Myocyte (in vitro differentiated cells): ENCODE data around the gene TCFL5. TPM values are rescaled to one million over a fixed set of nuclear protein-coding genes. Genes with fewer than 3 reads are reported as not detected.

Source experiments
- DNase-seq: peaks from one replicate; pipeline ENCODE4 v3.0.0-alpha.2; 2012; ENCODE audit warnings: low read depth
- total RNA-seq: library from RNA; depleted of rRNA; stranded (reverse); fragments of >200 nt; gene quantifications from 2 replicates; pipeline ENCODE4 v1.2.3, GENCODE V29; 2014

Gene TCFL5
- total RNA-seq, 1 donor from 2014 or later: 12.5 TPM

GRCh38 chr20:62880147-62880934 lies 18.7 kb upstream of the TCFL5 start:
- DNase-seq: no peak

DNA sequence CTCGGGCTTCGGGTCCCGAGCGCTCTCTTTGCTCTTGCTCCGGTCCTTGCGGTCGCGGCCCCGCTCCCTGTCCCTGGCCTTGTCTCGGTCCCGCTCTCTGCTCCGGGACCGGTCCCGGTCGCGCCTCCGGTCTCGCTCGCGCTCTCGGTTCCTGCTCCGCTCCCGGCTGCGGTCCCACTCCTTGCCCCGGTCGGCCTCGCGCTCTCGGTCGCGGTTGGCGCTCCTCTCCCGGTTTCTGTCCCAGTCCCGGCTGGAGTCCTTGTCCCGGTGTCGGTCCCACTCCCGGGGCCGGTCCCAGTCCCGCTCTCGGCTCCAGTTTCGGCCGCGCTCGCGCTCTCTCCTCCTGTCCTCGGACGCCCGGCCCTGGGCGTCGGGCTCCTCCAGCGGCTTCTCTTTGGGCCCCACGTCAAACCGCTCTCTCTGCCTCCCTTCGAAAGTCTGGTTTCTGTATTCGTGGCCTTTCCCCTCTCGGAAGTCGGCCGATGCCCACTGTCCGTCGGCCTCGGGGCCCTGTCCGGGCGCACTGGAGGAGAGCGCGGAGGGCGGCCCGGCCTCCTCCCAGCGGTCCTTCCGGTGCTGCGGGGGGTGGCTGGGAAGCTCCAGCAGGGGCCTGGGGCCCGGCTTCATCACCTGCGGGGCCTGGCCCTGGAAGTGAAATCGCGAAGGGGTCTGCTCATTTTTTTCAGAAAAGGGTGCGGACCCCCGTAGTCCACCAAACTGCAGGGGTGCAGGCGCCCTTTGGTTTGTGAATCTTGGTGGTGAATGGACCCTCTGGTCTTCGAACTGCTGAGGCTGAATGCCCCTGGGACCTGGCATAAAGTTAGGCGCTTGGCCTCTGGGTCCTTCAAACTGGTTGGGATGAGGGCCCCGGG lies 17.9 kb upstream of the TCFL5 start:
- no peak for DNase-seq

DNA sequence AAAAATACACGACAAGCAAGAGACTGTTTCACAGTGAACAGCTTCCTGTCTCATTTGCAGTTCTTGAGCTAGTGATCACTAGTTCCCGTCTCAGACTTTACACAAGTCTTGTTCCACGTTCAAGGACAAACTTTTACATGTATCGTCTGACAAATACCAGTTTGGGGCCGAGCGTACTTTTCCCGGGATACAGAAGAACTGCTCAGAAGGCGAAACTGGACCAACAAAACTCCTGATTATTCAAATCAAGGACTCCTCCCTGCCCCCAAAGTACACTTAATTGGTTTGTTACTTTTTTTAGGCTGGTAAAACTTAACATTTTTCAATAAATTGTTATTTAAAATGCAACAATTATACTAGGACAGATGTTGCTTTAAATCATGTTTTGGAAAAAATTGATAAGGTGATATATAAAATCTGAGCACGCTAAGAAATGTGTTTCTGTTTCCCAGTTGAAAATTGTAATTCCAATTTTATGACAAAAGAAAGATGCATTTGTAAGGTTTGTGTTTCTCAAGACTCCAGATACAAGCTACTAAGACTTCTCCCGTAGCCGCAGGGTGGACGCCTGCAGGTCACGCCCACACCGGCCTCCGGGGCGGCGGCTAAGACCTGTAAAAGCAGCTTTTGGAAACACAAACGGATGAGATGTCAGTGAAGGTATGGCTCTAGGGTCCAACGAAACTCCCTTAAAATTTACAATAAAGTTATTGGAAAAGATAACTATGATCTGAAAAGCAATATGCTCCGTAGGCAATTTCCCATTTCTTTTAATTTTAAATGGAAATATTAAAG lies 16.8 kb upstream of the TCFL5 start:
- DNase-seq: no peak

DNA sequence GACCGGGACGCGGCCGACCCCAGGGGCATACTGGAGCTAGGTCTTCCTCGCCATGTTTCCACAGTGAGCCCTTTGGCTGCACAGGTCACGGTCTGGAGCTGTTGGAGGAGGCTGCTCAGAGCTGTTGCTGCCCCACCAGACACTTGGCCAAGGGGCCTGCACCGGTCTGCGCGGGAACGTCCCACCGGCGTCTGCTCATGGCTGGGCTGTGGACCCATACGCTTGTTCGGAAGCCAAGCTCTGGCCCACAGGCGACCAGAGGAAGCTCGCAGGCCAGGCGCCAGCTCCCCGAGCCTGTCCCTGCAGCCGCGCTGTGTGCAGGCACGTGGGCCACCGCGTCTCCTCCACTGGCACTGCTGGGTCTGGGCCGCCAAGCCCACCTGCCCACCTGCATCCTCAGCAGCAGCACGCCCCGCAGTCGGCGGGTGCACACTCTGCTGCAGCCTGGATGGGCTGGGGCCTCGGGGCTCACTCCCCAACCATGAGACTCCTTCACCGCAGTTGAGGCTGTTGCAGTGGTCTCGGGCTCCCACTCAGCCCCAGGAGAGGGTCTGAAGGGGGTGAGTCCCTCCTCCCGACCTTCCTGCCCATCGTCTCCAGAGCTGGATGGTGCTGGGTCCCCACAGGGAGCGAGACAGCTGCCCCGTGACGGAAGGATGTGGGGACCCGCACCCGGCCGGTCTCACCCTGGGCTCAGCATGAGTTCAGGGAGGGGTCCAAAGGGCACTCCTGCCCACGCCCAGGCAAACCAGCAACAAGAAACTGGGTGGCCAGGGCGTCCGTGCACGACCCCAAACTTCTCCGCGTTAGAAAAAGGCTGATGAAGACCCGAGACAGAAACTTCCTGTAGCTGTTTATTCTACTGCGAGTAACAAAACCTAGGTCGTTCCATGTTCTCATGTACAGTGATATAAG lies 15.5 kb upstream of the TCFL5 start:
- no peak for DNase-seq

DNA sequence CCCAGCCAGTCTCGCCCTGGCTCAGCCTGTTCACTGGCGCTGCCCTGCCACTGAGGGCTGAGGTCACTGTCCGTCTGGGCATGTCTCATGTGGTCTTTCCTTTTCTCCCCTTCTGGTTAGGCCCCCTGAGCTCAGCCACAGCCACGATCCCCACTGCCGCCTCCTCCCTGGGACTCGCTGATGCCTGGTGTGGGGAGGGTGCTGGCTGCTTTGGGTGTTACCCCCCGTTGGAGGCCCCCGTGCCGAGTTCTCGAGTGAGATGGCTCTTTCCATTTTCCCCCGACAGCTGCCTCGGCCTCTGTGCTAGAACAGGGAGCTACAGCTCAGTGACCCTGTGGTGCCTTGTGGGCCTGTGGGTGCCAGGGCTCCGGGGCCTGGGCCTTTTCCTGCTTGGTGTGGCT lies 14.9 kb upstream of the TCFL5 start:
- no peak for DNase-seq

DNA sequence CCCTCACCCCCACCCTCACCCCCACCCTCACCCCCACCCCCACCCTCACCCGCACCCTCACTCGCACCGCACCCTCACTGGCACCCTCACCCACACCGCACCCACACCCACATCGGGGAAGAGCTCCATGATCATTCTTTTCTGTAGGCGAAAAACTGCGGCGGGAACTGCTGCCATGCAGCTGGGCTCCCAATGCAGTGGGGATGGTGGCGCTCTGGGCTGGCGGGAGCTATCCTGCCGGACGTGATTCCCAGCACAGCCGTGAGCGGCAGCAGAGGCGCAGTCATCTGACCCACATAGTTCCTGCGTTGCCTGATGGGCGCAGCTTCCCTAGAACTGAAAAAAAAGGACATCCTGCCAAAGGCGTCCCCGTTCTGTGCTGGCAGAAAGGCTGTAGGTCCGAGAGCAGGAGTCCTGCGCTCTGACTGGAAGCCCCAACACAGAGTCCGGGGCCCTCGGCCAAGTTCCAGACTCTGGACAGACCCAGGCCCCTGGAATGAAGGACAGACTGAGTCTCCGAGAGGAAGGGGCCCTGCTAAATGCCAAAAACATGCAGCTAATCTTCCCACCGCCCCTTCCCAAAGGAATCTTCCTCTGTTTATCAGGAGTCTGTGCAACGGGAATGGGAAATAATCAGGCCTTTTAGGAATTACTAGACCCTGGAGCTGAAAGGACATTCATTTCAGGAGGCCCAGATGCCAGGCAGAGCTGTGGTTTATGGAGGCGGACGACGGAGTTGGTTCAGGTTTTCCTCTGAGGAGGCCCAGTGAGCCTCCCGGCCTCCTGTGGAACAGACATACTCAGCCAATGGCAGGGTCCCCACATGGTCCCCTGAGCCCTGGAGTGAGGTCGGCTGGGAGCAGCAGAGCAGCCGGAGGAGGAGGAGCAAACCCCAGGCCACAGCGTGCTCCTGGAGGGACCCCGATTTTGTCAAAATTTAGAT lies 14.1 kb upstream of the TCFL5 start:
- peak; percentile 82 for DNase-seq

DNA sequence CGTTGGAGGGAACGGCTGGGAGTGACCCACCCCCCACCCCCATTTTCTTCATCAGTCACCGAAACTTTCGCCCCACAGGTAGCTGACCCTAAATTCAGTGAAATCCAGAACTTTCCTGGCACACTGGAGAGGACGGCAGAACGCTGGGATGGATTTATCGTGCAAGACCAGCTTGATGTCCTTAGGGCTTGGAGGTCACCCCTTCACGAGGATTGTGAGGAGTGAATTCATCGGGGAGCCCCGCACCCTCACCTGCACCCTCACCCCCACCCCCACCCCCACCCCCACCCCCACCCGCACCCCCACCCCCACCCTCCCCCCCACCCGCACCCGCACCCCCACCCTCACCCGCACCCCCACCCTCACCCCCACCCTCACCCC lies 13.3 kb upstream of the TCFL5 start:
- no peak for DNase-seq

DNA sequence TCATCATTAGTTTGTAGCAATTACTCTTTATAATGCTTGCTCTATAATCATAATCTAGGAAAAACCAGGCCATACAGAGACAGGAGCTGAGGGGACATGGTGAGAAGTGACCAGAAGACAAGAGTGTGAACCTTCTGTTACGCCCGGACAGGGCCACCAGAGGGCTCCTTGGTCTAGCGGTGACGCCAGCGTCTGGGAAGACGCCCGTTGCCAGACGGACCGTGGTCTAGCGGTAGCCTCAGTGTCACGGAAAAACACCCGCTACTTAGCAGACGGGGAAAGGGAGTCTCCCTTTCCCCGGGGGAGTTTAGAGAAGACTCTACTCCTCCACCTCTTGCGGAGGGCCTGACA lies 12.0 kb upstream of the TCFL5 start:
- DNase-seq: peak; percentile 69

- DNase-seq: no peak
Measured at GRCh38 chr20:62873280-62873679, 11.7 kb upstream of the TCFL5 start.

DNA sequence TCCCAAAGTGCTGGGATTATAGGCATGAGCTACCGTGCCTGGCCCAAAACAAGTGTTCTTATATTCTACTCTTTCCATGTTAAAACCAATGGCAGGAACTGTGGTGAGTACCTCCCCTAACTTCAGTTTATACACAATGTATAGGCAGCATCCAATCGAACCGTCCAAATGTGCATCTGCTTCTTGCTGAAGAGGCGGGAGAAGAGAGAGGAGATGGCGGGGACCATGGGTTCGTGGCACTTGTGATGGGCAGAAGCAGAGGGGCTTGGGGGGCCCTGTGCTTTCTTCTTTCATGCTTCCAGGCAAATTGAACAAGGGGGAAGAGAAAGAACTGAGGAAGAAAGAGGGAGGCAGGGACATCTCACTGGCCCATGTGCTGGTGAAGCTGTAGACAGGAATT lies 11.2 kb upstream of the TCFL5 start:
- no peak for DNase-seq

DNA sequence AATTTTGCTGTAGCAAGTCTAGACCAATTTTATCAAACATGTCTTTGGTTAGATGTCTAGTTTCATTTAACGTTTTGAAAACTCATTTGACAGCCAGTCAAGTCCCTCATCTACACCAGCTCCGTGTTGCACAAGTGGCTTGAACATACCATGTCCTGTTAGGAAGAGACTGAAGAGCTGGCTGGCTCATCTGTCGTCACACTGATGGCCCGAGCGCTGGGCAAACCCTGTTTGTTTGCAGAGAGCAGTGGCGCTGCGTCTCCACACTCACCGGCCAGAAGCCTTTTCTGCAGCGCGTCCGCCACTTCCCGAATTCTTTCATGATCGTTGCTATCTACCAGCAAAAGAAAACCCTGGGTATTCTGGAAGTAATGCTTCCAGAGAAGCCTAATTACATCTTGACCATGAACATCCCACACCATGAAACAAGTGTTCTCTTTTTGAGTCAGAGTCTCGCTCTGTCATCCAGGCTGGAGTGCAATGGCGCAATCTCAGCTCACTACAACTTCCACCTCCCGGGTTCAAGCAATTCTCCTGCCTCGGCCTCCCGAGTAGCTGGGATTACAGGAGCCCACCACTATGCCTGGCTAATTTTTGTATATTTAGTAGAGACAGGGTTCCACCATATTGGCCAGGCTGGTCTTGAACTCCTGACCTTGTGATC lies 10.7 kb upstream of the TCFL5 start:
- DNase-seq: no peak

DNA sequence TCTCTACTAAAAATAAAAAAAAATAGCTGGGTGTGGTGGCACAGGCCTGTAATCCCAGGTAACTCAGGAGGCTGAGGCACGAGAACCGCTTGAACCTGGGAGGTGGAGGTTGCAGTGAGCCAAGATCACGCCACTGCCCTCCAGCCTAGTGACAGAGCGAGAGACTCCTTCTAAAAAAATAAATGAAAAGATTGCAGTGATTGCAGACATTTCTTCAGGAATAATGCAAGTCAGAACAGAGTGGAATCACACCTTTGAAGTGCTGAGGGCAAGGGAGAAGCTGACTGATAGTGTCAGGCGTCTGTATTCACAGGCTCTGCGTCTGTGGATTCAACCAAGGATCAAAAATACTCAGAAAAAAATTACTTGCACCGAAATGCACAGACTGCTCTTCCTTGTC lies 2.6 kb upstream of the TCFL5 start:
- no peak for DNase-seq

DNA sequence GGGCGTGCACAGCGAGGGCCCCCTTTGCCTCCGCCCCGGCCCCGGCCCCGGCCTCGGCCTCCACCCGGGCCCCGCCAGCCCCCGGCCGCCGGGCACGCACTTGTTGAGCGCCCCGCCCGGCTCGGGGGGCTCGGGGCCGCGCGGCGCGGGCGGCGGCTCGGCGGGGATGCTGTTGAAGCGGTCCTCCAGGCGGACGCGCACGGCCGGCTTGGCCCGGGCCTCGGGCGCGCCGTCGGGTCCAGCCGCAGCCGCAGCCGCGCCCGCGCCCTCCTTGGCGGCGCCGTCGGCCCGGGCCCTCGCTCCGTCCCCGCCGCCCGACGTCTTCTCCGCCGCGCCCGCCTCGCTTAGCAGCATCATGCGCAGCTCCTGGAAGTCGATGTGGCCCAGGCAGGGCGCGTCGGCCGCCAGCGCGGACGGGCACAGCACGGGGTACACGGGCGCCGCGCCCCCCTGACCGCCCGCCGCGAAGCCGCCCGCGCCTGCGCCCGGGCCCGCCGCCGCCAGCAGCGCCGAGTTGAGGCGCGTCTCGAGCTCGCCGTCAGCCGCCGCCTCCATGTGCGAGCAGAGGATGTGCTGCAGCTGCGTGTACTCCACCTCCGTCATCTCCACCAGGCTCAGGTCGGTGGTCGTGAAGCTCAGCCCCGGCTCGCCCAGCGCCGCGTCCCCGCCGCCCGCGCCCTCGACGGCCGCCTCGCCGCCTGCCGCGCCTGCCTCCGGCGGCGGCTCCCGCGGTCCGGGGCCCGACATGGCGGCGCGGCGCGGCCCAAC lies 514 bp downstream of the TCFL5 start:
- DNase-seq: peak; percentile 28

DNA sequence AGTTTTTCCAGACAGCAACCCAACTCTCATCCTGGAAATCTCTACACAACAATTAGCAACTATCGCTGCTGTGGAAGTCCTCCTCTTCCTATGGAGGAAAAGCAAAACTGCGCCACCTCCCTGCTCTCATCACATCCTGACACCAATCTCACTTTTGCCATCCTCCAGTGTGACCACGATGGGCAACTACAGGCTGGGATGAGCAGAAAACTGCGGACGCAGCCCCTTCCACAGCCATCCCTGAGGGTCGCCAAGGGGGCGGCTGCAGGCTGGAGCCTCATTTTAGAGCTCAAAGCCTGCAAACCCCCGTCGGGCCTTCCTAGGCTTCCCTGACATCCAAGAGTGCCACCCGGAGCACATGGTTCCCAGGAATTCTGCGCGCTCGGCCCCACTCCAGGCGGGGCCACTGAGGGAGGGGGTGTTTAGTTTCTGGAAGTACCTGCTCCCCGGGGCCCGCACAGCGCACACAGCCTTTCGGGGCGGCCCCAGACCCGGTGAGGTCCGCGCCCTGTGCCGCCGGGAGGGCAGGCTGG lies 1.2 kb downstream of the TCFL5 start:
- no peak for DNase-seq

DNA sequence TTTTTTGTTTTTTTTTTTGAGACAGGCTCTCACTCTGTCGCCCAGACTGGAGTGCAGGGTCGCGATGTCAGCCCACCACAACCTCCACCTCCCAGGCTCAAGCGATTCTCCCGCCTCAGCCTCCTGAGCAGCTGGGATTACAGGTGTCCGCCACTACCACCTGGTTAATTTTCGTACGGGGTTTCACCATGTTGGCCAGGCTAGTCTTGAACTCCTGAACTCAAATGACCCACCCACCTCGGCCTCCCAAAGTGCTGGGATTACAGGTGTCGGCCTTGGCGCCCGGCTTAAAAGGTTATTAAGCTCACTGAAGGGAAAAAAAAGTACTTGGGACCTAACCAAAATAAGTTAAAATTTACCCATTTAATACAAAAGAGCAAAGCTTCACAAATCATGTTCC lies 1.9 kb downstream of the TCFL5 start:
- DNase-seq: no peak

DNA sequence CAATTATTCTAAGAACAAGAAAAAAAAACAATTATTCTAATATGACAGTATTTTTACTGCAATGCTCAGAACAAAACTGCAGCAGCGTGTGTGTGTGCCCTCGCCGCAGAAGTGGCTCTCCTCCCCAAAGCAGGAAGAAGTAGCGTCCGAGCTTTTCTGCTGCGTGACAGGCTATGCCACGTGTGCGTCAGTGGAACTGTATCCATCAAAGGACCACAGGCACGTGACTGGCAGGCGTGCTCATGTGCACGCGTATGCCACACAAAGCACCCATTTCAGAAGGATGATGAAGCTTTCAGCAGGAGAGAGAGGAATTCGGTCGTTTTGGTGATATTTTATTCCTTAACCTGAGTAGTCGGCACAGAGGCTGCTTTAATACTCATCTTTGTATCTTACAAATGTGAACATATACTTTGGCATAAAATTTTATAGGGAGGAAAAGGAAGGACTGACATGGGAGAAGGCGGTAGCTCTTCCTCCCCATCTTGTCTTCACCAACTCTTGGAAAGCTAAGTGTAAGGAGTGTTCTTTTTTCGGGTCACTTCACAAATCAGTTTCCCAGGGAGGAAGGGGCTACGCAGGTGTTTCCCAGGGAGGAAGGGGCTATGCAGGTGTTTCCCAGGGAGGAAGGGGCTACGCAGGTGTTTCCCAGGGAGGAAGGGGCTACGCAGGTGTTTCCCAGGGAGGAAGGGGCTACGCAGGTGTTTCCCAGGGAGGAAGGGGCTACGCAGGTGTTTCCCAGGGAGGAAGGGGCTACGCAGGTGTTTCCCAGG lies 3.4 kb downstream of the TCFL5 start:
- no peak for DNase-seq

- DNase-seq: no peak
Measured at GRCh38 chr20:62856931-62857619, 4.5 kb downstream of the TCFL5 start.
